ENCODE data around the gene SKA1. TPM values are rescaled to one million over a fixed set of nuclear protein-coding genes. Genes with fewer than 3 reads are reported as not detected.
"Not testable (repeated sequence)": the region's sequence is repeated elsewhere in the genome, so short reads cannot be mapped to it uniquely, and the experiment has no call there.

Gene SKA1
- polyA plus RNA-seq, 2 donors = 2.4 to 3.1 TPM

DNA sequence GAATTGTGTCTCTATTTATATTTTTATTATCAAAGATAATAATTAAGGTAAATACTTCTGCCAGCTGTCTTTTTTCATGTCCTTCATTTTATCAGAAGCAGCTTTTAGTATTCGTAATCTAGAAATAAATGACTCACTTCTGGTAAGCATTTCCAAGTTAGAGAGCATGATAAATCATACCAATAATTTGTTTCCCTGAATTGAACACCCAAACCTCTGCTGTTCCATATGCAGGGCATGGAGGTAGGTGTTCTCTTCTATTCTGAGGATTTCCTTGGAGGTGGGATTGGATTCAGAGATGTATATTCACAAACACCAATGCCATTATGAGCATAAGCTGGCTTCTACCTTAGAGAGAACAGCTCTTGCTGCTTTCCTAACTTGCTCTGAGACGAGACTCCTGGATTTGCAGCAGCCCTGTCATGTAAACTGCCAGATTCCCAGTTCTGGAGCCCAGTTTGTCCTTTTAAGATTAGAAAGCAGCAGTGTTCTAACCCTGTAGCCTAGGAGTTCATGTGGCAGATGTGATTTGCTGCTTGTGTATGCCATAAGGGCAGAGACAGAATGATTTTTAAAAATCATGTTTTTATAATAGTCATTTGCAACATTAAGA, 47.5 kb downstream of the SKA1 start:
- Histone ChIP-seq H3K36me3 (ENCODE audit: control insufficient read depth in 2 of 2, insufficient read depth in 2 of 2, low read length in 1 of 2) (no peaks in the 10 kb centered on the region), H3K4me1 (ENCODE audit: control insufficient read depth in 2 of 2, insufficient read depth in 2 of 2, low read length in 1 of 2) (no peaks in the 10 kb centered on the region), H3K27me3 (ENCODE audit: control insufficient read depth in 1 of 2, insufficient read depth in 2 of 2, low read length in 2 of 2) (no peaks in the 10 kb centered on the region), H3K27ac (ENCODE audit: low read depth in 2 of 2, low read length in 1 of 2) (no peak overlapping the region), H3K4me3 (ENCODE audit: low read depth in 1 of 2, low read length in 2 of 2) (no peak overlapping the region), H3K9me3 (ENCODE audit: control insufficient read depth in 2 of 2, insufficient read depth in 1 of 2, low read depth in 1 of 2, low read length in 1 of 2) (peaks cover 0 to 5% of the 10 kb centered on the region in 2 donors)
- 57 to 61% methylated on average over 2 of the region's 2 CpGs for WGBS, 2 donors

DNA sequence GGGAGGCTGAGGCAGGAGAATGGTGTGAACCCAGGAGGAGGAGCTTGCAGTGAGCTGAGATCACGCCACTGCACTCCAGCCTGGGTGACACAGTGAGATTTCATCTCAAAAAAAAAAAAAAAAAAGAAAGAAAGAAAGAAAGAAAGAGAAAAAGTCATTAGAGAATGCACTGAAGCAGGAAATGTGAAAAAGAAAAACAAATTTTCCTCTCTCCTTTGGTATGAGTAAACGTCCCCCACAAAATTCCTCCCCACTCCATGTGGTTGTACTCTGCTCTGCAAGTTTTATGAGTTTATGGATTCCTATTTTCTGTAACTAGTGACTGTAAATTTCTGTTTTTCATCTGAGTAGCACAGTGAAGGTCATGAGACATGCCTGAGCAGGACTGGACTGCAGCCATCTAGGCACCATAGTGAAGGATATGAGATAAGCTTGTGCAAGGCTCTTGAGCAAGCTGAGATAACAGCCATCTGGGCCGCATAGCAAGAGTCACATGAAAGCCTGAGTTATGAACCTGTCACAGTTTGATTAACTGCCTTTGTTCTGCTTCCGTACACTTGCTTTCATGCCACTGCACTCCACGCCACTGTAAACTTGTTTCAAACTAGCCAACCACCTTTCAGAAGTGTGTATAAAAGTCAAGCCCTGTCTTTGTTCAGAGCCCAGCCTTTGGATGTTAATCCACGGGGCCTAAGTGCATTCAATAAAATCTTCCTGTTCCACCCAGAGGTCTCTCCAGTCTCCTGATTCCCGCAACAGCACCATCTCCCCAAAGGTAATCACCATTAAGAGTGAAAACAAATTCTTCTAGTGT, 50.2 kb downstream of the SKA1 start:
- Histone ChIP-seq H3K9me3 (ENCODE audit: control insufficient read depth in 2 of 2, insufficient read depth in 1 of 2, low read depth in 1 of 2, low read length in 1 of 2) (peaks cover 0 to 5% of the 10 kb centered on the region in 2 donors), H3K27me3 (ENCODE audit: control insufficient read depth in 1 of 2, insufficient read depth in 2 of 2, low read length in 2 of 2) (no peaks in the 10 kb centered on the region), H3K4me3 (ENCODE audit: low read depth in 1 of 2, low read length in 2 of 2) (no peak overlapping the region), H3K36me3 (ENCODE audit: control insufficient read depth in 2 of 2, insufficient read depth in 2 of 2, low read length in 1 of 2) (no peaks in the 10 kb centered on the region), H3K27ac (ENCODE audit: low read depth in 2 of 2, low read length in 1 of 2) (no peak overlapping the region), H3K4me1 (ENCODE audit: control insufficient read depth in 2 of 2, insufficient read depth in 2 of 2, low read length in 1 of 2) (no peaks in the 10 kb centered on the region)
- WGBS, 2 donors = 38 to 46% methylated on average over 6 to 7 of the region's 7 CpGs

DNA sequence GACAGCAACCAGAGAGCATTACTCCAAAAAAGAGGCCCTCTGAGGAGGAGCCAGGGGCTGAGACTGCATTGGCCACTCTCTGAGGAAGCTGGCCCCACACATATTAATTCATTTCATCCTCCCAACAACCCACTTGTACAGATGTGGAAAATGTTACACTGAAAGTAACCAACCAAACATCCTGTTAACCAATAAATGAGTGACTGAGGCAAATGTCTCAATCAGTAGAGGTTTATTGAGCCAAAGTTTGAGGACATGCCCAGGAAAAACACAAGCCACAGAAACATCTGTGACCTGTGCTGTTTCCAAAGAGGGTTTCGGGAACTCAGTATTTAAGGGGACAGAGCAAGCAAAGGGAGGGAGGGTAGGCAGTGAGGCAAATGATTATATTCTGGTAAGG, 53.0 kb downstream of the SKA1 start:
- Histone ChIP-seq H3K9me3 (ENCODE audit: control insufficient read depth in 2 of 2, insufficient read depth in 1 of 2, low read depth in 1 of 2, low read length in 1 of 2) (peaks cover 0 to 5% of the 10 kb centered on the region in 2 donors), H3K36me3 (ENCODE audit: control insufficient read depth in 2 of 2, insufficient read depth in 2 of 2, low read length in 1 of 2) (no peaks in the 10 kb centered on the region), H3K4me3 (ENCODE audit: low read depth in 1 of 2, low read length in 2 of 2) (no peak overlapping the region), H3K4me1 (ENCODE audit: control insufficient read depth in 2 of 2, insufficient read depth in 2 of 2, low read length in 1 of 2) (no peaks in the 10 kb centered on the region), H3K27me3 (ENCODE audit: control insufficient read depth in 1 of 2, insufficient read depth in 2 of 2, low read length in 2 of 2) (no peaks in the 10 kb centered on the region), H3K27ac (ENCODE audit: low read depth in 2 of 2, low read length in 1 of 2) (no peak overlapping the region)
- WGBS, 2 donors = 81 to 93% methylated on average over 1 of the region's 1 CpG

DNA sequence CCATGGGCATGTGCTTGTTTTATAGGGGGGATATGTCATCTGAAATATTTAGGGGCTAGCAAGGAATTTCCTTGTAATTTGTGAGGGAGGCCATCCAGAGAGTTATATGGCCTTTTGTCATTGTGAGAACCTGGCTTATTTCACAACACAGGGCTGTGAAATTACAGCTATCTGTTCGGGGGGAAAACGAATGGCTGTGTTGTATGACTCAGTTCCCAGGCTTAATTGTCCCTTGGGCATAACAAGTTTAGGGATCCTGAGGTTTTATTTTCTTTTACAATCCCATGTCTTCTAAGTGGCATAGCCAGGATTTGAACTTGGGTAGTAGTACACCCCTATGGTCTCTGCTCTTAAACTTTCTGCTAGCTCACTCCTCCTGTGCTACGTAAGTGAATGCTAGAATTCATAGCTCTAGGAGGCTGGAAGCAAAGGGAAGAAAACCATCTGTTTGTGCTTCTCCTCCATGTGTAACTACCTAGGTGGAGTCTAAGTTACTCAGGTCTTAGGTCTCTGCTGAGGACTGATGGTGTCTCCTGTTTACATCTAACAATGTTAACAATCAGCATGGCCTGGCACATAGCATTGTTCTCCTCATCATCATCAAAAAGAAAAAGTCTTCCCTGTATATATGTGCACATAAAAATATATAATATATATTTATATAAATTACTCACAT, 53.8 kb downstream of the SKA1 start:
- H3K36me3 ChIP-seq (ENCODE audit: control insufficient read depth in 2 of 2, insufficient read depth in 2 of 2, low read length in 1 of 2) = no peaks in the 10 kb centered on the region
- no peaks in the 10 kb centered on the region for H3K4me1 ChIP-seq (ENCODE audit: control insufficient read depth in 2 of 2, insufficient read depth in 2 of 2, low read length in 1 of 2)
- H3K9me3 ChIP-seq (ENCODE audit: control insufficient read depth in 2 of 2, insufficient read depth in 1 of 2, low read depth in 1 of 2, low read length in 1 of 2) = peaks cover 0 to 5% of the 10 kb centered on the region in 2 donors
- no peak overlapping the region for H3K27ac ChIP-seq (ENCODE audit: low read depth in 2 of 2, low read length in 1 of 2)
- no peaks in the 10 kb centered on the region for H3K27me3 ChIP-seq (ENCODE audit: control insufficient read depth in 1 of 2, insufficient read depth in 2 of 2, low read length in 2 of 2)
- no peak overlapping the region for H3K4me3 ChIP-seq (ENCODE audit: low read depth in 1 of 2, low read length in 2 of 2)
- 76 to 77% methylated on average over 3 of the region's 3 CpGs for WGBS, 2 donors

DNA sequence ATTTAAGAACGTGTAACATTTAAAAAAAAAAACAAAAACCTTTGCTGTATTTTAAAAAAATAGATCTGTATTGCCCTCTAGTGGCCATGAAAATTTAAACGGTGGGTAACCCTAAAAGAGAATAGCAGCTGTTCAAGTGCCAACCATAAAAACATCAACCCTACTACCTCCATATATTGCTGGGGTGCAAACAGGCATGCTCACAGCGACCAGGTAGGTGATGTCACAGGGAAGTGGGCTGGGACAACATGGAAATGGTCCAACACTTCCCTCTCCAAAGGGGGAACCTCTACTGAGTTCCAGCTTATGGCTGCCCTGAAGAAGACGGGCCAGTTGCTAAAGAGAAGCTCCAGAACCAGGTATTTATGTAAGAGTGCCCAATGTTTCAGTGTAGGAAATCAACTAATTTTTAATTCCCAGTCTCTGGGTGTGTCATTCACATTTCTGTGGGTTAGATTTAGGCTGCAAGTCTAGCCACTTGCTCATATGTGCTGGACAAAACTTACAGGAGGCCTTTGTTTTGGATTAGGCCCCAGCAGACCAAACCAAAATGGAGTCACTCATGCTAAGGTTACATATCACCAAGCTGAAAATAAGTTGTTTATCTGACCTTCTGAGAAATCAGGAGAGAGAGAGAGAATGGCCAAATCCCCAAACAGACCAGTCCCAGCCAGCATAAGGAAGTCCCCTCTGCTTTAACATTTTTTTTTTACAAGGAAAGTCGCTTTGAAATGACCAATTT, 54.5 kb downstream of the SKA1 start:
- Histone ChIP-seq H3K4me1 (ENCODE audit: control insufficient read depth in 2 of 2, insufficient read depth in 2 of 2, low read length in 1 of 2) (no peaks in the 10 kb centered on the region), H3K27ac (ENCODE audit: low read depth in 2 of 2, low read length in 1 of 2) (no peak overlapping the region), H3K4me3 (ENCODE audit: low read depth in 1 of 2, low read length in 2 of 2) (no peak overlapping the region), H3K9me3 (ENCODE audit: control insufficient read depth in 2 of 2, insufficient read depth in 1 of 2, low read depth in 1 of 2, low read length in 1 of 2) (peaks cover 0 to 5% of the 10 kb centered on the region in 2 donors), H3K27me3 (ENCODE audit: control insufficient read depth in 1 of 2, insufficient read depth in 2 of 2, low read length in 2 of 2) (no peaks in the 10 kb centered on the region), H3K36me3 (ENCODE audit: control insufficient read depth in 2 of 2, insufficient read depth in 2 of 2, low read length in 1 of 2) (no peaks in the 10 kb centered on the region)
- WGBS, 2 donors = 30 to 32% methylated on average over 5 of the region's 5 CpGs

DNA sequence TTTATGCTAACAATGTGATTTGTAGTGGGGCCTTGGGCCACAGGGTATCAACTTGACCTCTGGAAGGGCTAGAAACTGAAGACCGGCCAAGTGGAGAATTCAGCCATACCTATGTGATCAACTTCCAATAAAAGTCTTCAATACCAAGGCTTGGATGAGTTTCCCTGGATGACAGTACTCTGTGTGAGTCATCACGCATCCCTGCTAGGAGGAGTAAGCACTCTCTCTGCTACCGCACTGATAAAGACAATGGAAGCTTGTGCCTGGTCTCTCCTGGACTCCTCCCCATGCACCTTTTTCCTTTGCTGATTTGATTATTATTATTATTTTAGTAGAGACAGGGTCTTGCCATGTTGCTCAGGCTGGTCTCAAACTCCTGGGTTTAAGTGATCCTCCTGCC, 58.1 kb downstream of the SKA1 start:
- WGBS, 2 donors = 84 to 91% methylated on average over 3 of the region's 3 CpGs
- Histone ChIP-seq H3K27me3 (ENCODE audit: control insufficient read depth in 1 of 2, insufficient read depth in 2 of 2, low read length in 2 of 2) (no peaks in the 10 kb centered on the region), H3K4me1 (ENCODE audit: control insufficient read depth in 2 of 2, insufficient read depth in 2 of 2, low read length in 1 of 2) (no peaks in the 10 kb centered on the region), H3K36me3 (ENCODE audit: control insufficient read depth in 2 of 2, insufficient read depth in 2 of 2, low read length in 1 of 2) (no peaks in the 10 kb centered on the region), H3K27ac (ENCODE audit: low read depth in 2 of 2, low read length in 1 of 2) (no peak overlapping the region), H3K9me3 (ENCODE audit: control insufficient read depth in 2 of 2, insufficient read depth in 1 of 2, low read depth in 1 of 2, low read length in 1 of 2) (no peaks in the 10 kb centered on the region), H3K4me3 (ENCODE audit: low read depth in 1 of 2, low read length in 2 of 2) (no peak overlapping the region)

DNA sequence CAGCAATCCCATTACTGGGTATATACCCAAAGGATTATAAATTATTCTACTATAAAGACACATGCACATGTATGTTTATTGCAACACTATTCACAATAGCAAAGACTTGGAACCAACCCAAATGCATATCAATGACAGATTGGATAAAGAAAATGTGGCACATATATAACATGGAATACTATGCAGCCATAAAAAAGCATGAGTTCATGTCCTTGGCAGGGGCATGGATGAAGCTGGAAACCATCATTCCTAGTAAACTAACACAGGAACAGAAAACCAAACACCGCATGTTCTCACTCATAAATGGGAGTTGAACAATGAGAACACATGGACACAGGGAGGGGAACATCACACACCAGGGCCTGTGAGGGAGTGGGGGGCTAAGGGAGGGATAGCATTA, 61.9 kb downstream of the SKA1 start:
- H3K9me3 ChIP-seq (ENCODE audit: control insufficient read depth in 2 of 2, insufficient read depth in 1 of 2, low read depth in 1 of 2, low read length in 1 of 2); H3K4me3 ChIP-seq (ENCODE audit: low read depth in 1 of 2, low read length in 2 of 2); H3K27me3 ChIP-seq (ENCODE audit: control insufficient read depth in 1 of 2, insufficient read depth in 2 of 2, low read length in 2 of 2); H3K4me1 ChIP-seq (ENCODE audit: control insufficient read depth in 2 of 2, insufficient read depth in 2 of 2, low read length in 1 of 2); H3K36me3 ChIP-seq (ENCODE audit: control insufficient read depth in 2 of 2, insufficient read depth in 2 of 2, low read length in 1 of 2); H3K27ac ChIP-seq (ENCODE audit: low read depth in 2 of 2, low read length in 1 of 2): not testable (repeated sequence)
- 86 to 100% methylated on average over 1 of the region's 1 CpG for WGBS, 2 donors

DNA sequence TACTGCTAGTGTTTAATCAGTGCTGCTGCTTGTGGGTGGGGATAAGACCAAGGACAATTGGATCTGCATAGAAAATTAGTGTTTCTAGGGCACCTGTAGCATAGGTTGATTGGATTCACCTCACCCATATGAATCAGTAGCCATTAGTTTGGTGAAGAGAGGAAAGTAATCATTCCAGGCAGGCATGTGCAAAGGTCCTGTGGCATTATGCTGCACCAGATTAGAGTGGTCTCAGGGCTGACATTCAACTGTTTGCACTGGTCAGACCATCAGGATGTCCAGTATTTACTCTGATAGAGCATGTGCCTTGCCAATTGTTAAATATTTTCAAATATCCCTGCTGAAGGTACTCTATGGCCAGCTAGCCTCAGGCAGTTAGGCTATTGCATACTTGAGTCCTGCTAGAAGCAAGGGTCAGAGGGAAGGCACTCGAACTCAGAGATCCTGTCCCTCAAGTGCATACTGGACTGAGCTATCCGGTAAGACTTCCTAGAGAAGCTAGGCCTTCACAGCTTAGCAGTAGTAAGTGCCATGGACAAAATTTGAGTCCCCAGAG, 64.7 kb downstream of the SKA1 start:
- H3K27me3 ChIP-seq (ENCODE audit: control insufficient read depth in 1 of 2, insufficient read depth in 2 of 2, low read length in 2 of 2) = no peaks in the 10 kb centered on the region
- WGBS, 2 donors = 81 to 86% methylated on average over 2 of the region's 2 CpGs
- H3K4me3 ChIP-seq (ENCODE audit: low read depth in 1 of 2, low read length in 2 of 2) = no peak overlapping the region
- H3K9me3 ChIP-seq (ENCODE audit: control insufficient read depth in 2 of 2, insufficient read depth in 1 of 2, low read depth in 1 of 2, low read length in 1 of 2) = no peaks in the 10 kb centered on the region
- no peak overlapping the region for H3K27ac ChIP-seq (ENCODE audit: low read depth in 2 of 2, low read length in 1 of 2)
- H3K36me3 ChIP-seq (ENCODE audit: control insufficient read depth in 2 of 2, insufficient read depth in 2 of 2, low read length in 1 of 2) = no peaks in the 10 kb centered on the region
- H3K4me1 ChIP-seq (ENCODE audit: control insufficient read depth in 2 of 2, insufficient read depth in 2 of 2, low read length in 1 of 2) = no peaks in the 10 kb centered on the region

DNA sequence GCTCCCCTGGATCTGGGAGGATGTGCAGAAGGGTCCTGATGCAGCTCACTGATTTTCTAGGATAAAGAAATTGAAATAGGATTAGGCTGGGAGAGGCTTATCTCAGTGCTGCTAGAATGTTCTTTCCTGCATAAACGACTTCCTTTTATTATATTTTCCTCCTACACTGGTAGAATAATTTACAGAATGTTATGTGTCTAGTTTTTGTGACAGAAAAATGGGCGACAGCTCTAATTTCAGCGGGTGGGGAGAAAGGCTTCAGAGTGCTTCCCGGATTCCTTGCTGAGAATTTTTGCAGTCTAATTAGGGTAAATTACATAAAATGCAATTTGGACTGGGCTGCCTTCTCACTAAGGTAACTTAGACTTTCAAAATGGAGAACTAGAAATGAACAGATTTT, 66.2 kb downstream of the SKA1 start:
- H3K36me3 ChIP-seq (ENCODE audit: control insufficient read depth in 2 of 2, insufficient read depth in 2 of 2, low read length in 1 of 2) = no peaks in the 10 kb centered on the region
- 66 to 67% methylated on average over 4 of the region's 4 CpGs for WGBS, 2 donors
- no peaks in the 10 kb centered on the region for H3K9me3 ChIP-seq (ENCODE audit: control insufficient read depth in 2 of 2, insufficient read depth in 1 of 2, low read depth in 1 of 2, low read length in 1 of 2)
- H3K4me3 ChIP-seq (ENCODE audit: low read depth in 1 of 2, low read length in 2 of 2) = no peak overlapping the region
- no peak overlapping the region for H3K27ac ChIP-seq (ENCODE audit: low read depth in 2 of 2, low read length in 1 of 2)
- no peaks in the 10 kb centered on the region for H3K4me1 ChIP-seq (ENCODE audit: control insufficient read depth in 2 of 2, insufficient read depth in 2 of 2, low read length in 1 of 2)
- no peaks in the 10 kb centered on the region for H3K27me3 ChIP-seq (ENCODE audit: control insufficient read depth in 1 of 2, insufficient read depth in 2 of 2, low read length in 2 of 2)

Measured in esophagus (tissue), 2 donors.